Measurements from ENCODE around the gene UBL3. TPM values are rescaled to one million over a fixed set of nuclear protein-coding genes. Genes with fewer than 3 reads are reported as not detected.
A peak's percentile ranks its signal among the peaks of the same experiment; 100 is the strongest.

Gene UBL3
- total RNA-seq, 1 donor from 2014 or later: 37.7 TPM

GRCh38 chr13:29858231-29858630 is 7.8 kb upstream of the UBL3 start:
- Mint-ChIP-seq H3K4me1 (ENCODE audit: unreplicated experiment) (peaks cover 20% of the 10 kb centered on the region), H3K36me3 (peaks cover 4% of the 10 kb centered on the region), H3K27ac (peak overlapping the region; percentile 83), H3K9me3 (peaks cover 8% of the 10 kb centered on the region), H3K4me3 (no peak overlapping the region), H3K27me3 (no peaks in the 10 kb centered on the region)
- no peak for DNase-seq (ENCODE audit: extremely low spot score, unreplicated experiment)
- TF ChIP-seq CTCF (conservative IDR thresholded peaks at IDR 0.05): no peak

- Mint-ChIP-seq H3K4me1 (ENCODE audit: unreplicated experiment) (peaks cover 25% of the 10 kb centered on the region), H3K36me3 (peaks cover 4% of the 10 kb centered on the region), H3K9me3 (peaks cover 8% of the 10 kb centered on the region), H3K27ac (peak overlapping the region; percentile 82), H3K27me3 (no peaks in the 10 kb centered on the region), H3K4me3 (peak overlapping the region; percentile 12)
- no peak for TF ChIP-seq CTCF (conservative IDR thresholded peaks at IDR 0.05)
- no peak for DNase-seq (ENCODE audit: extremely low spot score, unreplicated experiment)
Measured at GRCh38 chr13:29857085-29857484, 6.7 kb upstream of the UBL3 start.

- H3K9me3 Mint-ChIP-seq: peaks cover 2% of the 10 kb centered on the region
- peaks cover 22% of the 10 kb centered on the region for H3K4me1 Mint-ChIP-seq (ENCODE audit: unreplicated experiment)
- no peaks in the 10 kb centered on the region for H3K27me3 Mint-ChIP-seq
Measured at GRCh38 chr13:29856426-29856825, 6.0 kb upstream of the UBL3 start.

GRCh38 chr13:29855784-29856183 is 5.4 kb upstream of the UBL3 start:
- Mint-ChIP-seq H3K27me3 (no peaks in the 10 kb centered on the region), H3K4me1 (ENCODE audit: unreplicated experiment) (peaks cover 18% of the 10 kb centered on the region), H3K27ac (peak overlapping the region; percentile 94), H3K4me3 (peak overlapping the region; percentile 56), H3K9me3 (no peaks in the 10 kb centered on the region), H3K36me3 (no peaks in the 10 kb centered on the region)
- no peak for DNase-seq (ENCODE audit: extremely low spot score, unreplicated experiment)
- TF ChIP-seq CTCF (conservative IDR thresholded peaks at IDR 0.05): no peak

More at GRCh38 chr13:29856426-29856825, 6.0 kb upstream of the UBL3 start:
- Mint-ChIP-seq H3K4me3 (no peak overlapping the region), H3K36me3 (peaks cover 3% of the 10 kb centered on the region), H3K27ac (no peak overlapping the region)
- no peak for DNase-seq (ENCODE audit: extremely low spot score, unreplicated experiment)
- no peak for TF ChIP-seq CTCF (conservative IDR thresholded peaks at IDR 0.05)

- Mint-ChIP-seq H3K36me3 (no peaks in the 10 kb centered on the region), H3K4me1 (ENCODE audit: unreplicated experiment) (peaks cover 19% of the 10 kb centered on the region), H3K4me3 (peak overlapping the region; percentile 19), H3K27ac (peak overlapping the region; percentile 94), H3K9me3 (no peaks in the 10 kb centered on the region), H3K27me3 (no peaks in the 10 kb centered on the region)
- TF ChIP-seq CTCF (conservative IDR thresholded peaks at IDR 0.05): no peak
- no peak for DNase-seq (ENCODE audit: extremely low spot score, unreplicated experiment)
Measured at GRCh38 chr13:29855009-29855408, 4.6 kb upstream of the UBL3 start.

GRCh38 chr13:29853131-29853530 is 2.7 kb upstream of the UBL3 start:
- H3K27ac Mint-ChIP-seq: no peak overlapping the region
- H3K9me3 Mint-ChIP-seq: no peaks in the 10 kb centered on the region
- H3K36me3 Mint-ChIP-seq: no peaks in the 10 kb centered on the region
- TF ChIP-seq CTCF (conservative IDR thresholded peaks at IDR 0.05): no peak
- peaks cover 19% of the 10 kb centered on the region for H3K4me1 Mint-ChIP-seq (ENCODE audit: unreplicated experiment)
- DNase-seq (ENCODE audit: extremely low spot score, unreplicated experiment): no peak
- no peaks in the 10 kb centered on the region for H3K27me3 Mint-ChIP-seq
- H3K4me3 Mint-ChIP-seq: no peak overlapping the region
